Esophagus muscularis mucosa (tissue), 4 donors: ENCODE measurements around the gene LMNA. TPM values are rescaled to one million over a fixed set of nuclear protein-coding genes. Genes with fewer than 3 reads are reported as not detected.
"Not testable (repeated sequence)": the region's sequence is repeated elsewhere in the genome, so short reads cannot be mapped to it uniquely, and the experiment has no call there.

Experiments used
- DNase-seq: peaks from one replicate; pipeline ENCODE4 v3.0.0-alpha.2; 2017; ENCODE audit errors: extremely low spot score
- H3K27ac ChIP-seq, 4 donors: fragments of 200-600 bp; sonication (generic); replicated peaks in 1 of 4; 1 replicate in 3 of 4; 2 replicates in 1 of 4; pipeline ENCODE4 v1.5.1; 2016 to 2019; ENCODE audit warnings: mild to moderate bottlenecking in 1 of 4
- H3K27me3 ChIP-seq, 4 donors: fragments of 200-600 bp; sonication (generic); one replicate each; pipeline versions ENCODE4 v1.5.1 to v1.6.0; 2016 to 2019
- H3K36me3 ChIP-seq, 4 donors: fragments of 200-600 bp; sonication (generic); one replicate each; pipeline ENCODE4 v1.5.1; 2016 to 2019
- H3K4me1 ChIP-seq, 4 donors: fragments of 200-600 bp; sonication (generic); one replicate each; pipeline ENCODE4 v1.5.1; 2016 to 2019
- H3K4me3 ChIP-seq, 4 donors: fragments of 200-600 bp; sonication (generic); 1 replicate in 2 of 4; 2 replicates in 2 of 4; pipeline ENCODE4 v1.5.1; 2016 to 2019; ENCODE audit warnings: mild to moderate bottlenecking in 4 of 4, moderate library complexity in 1 of 4
- H3K9me3 ChIP-seq, 4 donors: fragments of 200-600 bp; sonication (generic); 1 replicate in 3 of 4; 2 replicates in 1 of 4; pipeline ENCODE4 v1.5.1; 2016 to 2019
- CTCF ChIP-seq, 3 experiments: fragments of 200-600 bp in 2 of 3; fragments of 450-650 bp in 1 of 3; sonication (generic) in 2 of 3; IDR thresholded peaks; one replicate each; pipeline ENCODE4 v1.5.1; 2017 to 2019; ENCODE audit warnings: antibody characterized with exemption in 3 of 3, mild to moderate bottlenecking in 2 of 3, moderate library complexity in 1 of 3
- EP300 ChIP-seq: sonication (generic); formaldehyde crosslinking; IDR thresholded peaks from one replicate; pipeline ENCODE4 v1.6.1; 2017; ENCODE audit warnings: antibody characterized with exemption
- POLR2A ChIP-seq: fragments of 450-650 bp; IDR thresholded peaks from one replicate; pipeline ENCODE4 v1.6.1; 2017; ENCODE audit warnings: antibody characterized with exemption, moderate library complexity, mild to moderate bottlenecking, low read depth
- POLR2AphosphoS5 ChIP-seq, 2 donors: sonication (generic); formaldehyde crosslinking; IDR thresholded peaks; one replicate each; pipeline ENCODE4 v1.6.1; 2017; ENCODE audit warnings: antibody characterized with exemption in 2 of 2
- WGBS: methylation state at CpG from one replicate; pipeline ENCODE4 v1.1.5; 2018; 5-methylcytosine and 5-hydroxymethylcytosine counted together
- intact Hi-C: fragments of 100-400 bp; cut with DNase I; formaldehyde crosslinking; loops from one replicate; pipeline ENCODE4 v1.15.1; 2023
- total RNA-seq, 4 donors: library from RNA; depleted of rRNA; stranded (reverse); fragments of >200 nt; gene quantifications; one replicate each; pipeline versions ENCODE4 v1.1.0 to v1.2.1, GENCODE V29; 2016

The LMNA gene
- total RNA-seq, 4 donors from 2014 or later: 311 to 589 (median 380) TPM

GRCh38 chr1:156180471-156180870, 66.0 kb downstream of the LMNA start:
- intact Hi-C loops: no loop called here
- no peak for TF ChIP-seq EP300
- no peak for TF ChIP-seq POLR2AphosphoS5 (IDR thresholded peaks at IDR 0.05)
- no peak for TF ChIP-seq POLR2A
- no peak for TF ChIP-seq CTCF (IDR thresholded peaks at IDR 0.05)

GRCh38 chr1:156181391-156181924, 66.9 kb downstream of the LMNA start:
- intact Hi-C loops, DNase-seq: not testable (repeated sequence)
- WGBS: 33% methylated on average over 8 of the region's 8 CpGs

More at GRCh38 chr1:156180471-156180870, 66.0 kb downstream of the LMNA start:
- Histone ChIP-seq H3K9me3 (no peaks in the 10 kb centered on the region), H3K27me3 (peaks cover 0 to 16% (median 0%) of the 10 kb centered on the region in 4 donors), H3K4me3 (no peak overlapping the region), H3K4me1 (no peaks in the 10 kb centered on the region), H3K27ac (no peak overlapping the region), H3K36me3 (peaks cover 0 to 8% (median 4%) of the 10 kb centered on the region in 4 donors)
- no peak for DNase-seq
- 93% methylated on average over 3 of the region's 3 CpGs for WGBS

DNA sequence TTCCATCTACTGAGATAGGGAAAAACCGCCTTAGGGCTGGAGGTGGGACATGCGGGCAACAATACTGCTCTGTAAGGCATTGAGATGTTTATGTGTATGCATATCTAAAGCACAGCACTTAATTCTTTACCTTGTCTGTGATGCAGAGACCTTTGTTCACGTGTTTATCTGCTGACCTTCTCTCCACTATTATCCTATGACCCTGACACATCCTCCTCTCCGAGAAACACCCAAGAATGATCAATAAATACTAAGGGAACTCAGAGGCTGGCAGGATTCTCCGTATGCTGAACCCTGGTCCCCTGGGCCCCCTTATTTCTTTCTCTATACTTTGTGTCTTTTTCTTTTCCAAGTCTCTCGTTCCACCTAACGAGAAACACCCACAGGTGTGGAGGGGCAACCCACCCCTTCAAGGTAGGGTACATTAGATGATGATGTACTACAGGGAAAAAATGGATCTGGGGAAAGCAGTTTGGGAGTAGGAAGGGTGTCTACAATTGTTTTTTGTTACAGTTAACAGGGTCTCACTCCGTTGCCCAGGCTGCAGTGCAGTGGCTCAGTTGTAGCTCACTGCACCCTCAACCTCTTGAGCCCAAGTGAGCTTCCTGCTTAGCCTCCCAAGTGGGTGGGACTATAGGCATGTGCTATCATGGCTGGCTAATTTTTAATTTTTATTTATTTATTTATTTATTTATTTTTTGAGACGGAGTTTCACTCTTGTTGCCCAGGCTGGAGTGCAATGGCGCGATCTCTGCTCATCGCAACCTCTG, 67.7 kb downstream of the LMNA start:
- H3K4me3 ChIP-seq, intact Hi-C loops, H3K4me1 ChIP-seq, H3K27ac ChIP-seq, DNase-seq, H3K9me3 ChIP-seq, H3K36me3 ChIP-seq: not testable (repeated sequence)
- WGBS: 84% methylated on average over 12 of the region's 12 CpGs
- peaks cover 0 to 16% (median 0%) of the 10 kb centered on the region in 4 donors for H3K27me3 ChIP-seq

More at GRCh38 chr1:156181391-156181924, 66.9 kb downstream of the LMNA start:
- H3K27me3 ChIP-seq: peaks cover 0 to 16% (median 0%) of the 10 kb centered on the region in 4 donors
- not testable (repeated sequence) for H3K27ac ChIP-seq, H3K4me3 ChIP-seq, H3K4me1 ChIP-seq, H3K36me3 ChIP-seq, H3K9me3 ChIP-seq

DNA sequence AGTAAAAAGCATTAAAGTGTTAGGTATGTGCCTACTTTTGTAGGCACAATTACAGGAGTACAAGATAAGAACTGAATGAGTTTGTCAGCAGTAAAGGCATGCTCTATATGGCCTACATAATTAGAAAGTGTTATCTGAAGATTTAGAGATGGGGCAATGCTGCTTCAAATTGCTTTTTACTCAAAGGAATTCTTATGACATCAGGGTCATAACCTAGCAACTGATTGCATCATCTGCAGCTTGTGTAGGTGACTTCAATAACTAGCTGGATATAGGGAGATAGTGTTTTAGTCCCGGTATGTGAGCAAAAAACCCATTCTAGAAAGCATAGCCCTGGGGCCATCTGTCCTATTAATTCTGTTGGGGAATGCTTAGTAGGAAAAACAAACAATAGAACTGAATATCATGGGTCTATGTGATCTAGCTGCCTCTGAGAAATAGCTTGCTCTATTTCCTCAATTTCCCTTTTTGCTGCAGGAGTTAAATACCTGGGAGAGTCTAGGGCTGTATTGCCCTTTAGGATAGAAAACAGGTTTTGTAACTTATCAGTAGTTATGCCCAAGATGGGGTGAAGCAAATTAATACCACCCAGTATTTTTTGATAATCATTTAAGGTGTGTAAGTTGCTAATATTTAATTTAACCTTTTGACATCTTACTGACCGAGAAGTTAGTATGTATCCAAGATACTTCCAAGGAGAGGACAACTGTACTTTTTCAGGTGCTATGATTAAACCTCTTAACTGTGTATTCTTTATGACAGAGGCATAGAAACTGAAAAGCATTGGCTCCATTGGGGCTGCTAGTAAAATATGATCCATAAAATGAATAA, 72.1 kb downstream of the LMNA start:
- WGBS: 82% methylated on average over 2 of the region's 2 CpGs
- DNase-seq, H3K27me3 ChIP-seq, H3K36me3 ChIP-seq, H3K4me1 ChIP-seq, H3K4me3 ChIP-seq, H3K27ac ChIP-seq, H3K9me3 ChIP-seq, intact Hi-C loops: not testable (repeated sequence)

Other genes starting within 250 kb of the LMNA start
- gene RIT1, start 203.4 kb upstream of the LMNA start, total RNA-seq: 10 to 100 TPM; 23.0 to 36.8 (median 32.3) TPM
- 10 to 100 TPM; 25.8 to 41.5 (median 29.2) TPM for gene KHDC4, start 180.3 kb upstream of the LMNA start, total RNA-seq
- not detected for gene RXFP4, start 173.1 kb upstream of the LMNA start, total RNA-seq
- 100 to 1,000 TPM in 2 of 4 donors, 10 to 100 TPM in 2; 54.0 to 130 (median 91.8) TPM for gene ARHGEF2, start 136.2 kb upstream of the LMNA start, total RNA-seq
- gene SSR2, start 93.8 kb upstream of the LMNA start, total RNA-seq: 100 to 1,000 TPM; 118 to 229 (median 137) TPM
- gene UBQLN4, start 60.9 kb upstream of the LMNA start, total RNA-seq: 10 to 100 TPM; 17.4 to 33.3 (median 26.0) TPM
- 100 to 1,000 TPM in 1 of 4 donors, 10 to 100 TPM in 3; 59.3 to 106 (median 75.5) TPM for gene LAMTOR2, start 59.9 kb upstream of the LMNA start, total RNA-seq
- gene RAB25, start 53.6 kb upstream of the LMNA start, total RNA-seq: not detected
- 1 to 10 TPM in 1 of 4 donors, under 1 TPM in 3; under 0.01 to 1.6 (median 0.66) TPM for gene MEX3A, start 32.2 kb upstream of the LMNA start, total RNA-seq
- gene SEMA4A, start 38.9 kb downstream of the LMNA start, total RNA-seq: 1 to 10 TPM; 1.7 to 4.1 (median 2.6) TPM
- gene SLC25A44, start 79.4 kb downstream of the LMNA start, total RNA-seq: 10 to 100 TPM in 3 of 4 donors, 1 to 10 TPM in 1; 8.3 to 18.2 (median 15.0) TPM
- gene PMF1, start 98.3 kb downstream of the LMNA start, total RNA-seq: 10 to 100 TPM; 45.0 to 60.4 (median 50.2) TPM
- 1 to 10 TPM in 1 of 4 donors, not detected in 3; 2.4 TPM for gene BGLAP, start 127.5 kb downstream of the LMNA start, total RNA-seq
- gene PAQR6, start 133.3 kb downstream of the LMNA start, total RNA-seq: 1 to 10 TPM; 2.2 to 2.9 (median 2.7) TPM
- 10 to 100 TPM; 52.3 to 96.1 (median 69.4) TPM for gene SMG5, start 168.1 kb downstream of the LMNA start, total RNA-seq
- gene TMEM79, start 169.6 kb downstream of the LMNA start, total RNA-seq: 1 to 10 TPM in 3 of 4 donors, under 1 TPM in 1; 0.99 to 3.2 (median 1.9) TPM
- 10 to 100 TPM; 27.0 to 47.8 (median 37.5) TPM for gene GLMP, start 181.0 kb downstream of the LMNA start, total RNA-seq
- not detected for gene VHLL, start 184.6 kb downstream of the LMNA start, total RNA-seq
- gene CCT3, start 223.6 kb downstream of the LMNA start, total RNA-seq: 100 to 1,000 TPM; 172 to 241 (median 222) TPM
- gene TSACC, start 223.8 kb downstream of the LMNA start, total RNA-seq: not detected